Measurements from ENCODE around the gene LSMEM2. TPM values are rescaled to one million over a fixed set of nuclear protein-coding genes. Genes with fewer than 3 reads are reported as not detected.
A peak's percentile ranks its signal among the peaks of the same experiment; 100 is the strongest.

Gene LSMEM2
- total and polyA plus RNA-seq, 2 experiments from 2014 or later, result not detected

GRCh38 chr3:50336452-50337174, 57.7 kb downstream of the LSMEM2 start:
- H3K4me3 ChIP-seq, result peak overlapping the region; percentile 63
- no peak for TF ChIP-seq CTCF (IDR thresholded peaks at IDR 0.05; ENCODE audit: poor library complexity)
- TF ChIP-seq EZH2 (IDR thresholded peaks at IDR 0.05; ENCODE audit: borderline replicate concordance), result no peak
- no peak for TF ChIP-seq EZH2phosphoT487 (IDR thresholded peaks at IDR 0.05; ENCODE audit: low read depth, severe bottlenecking, unreplicated experiment)
- H3K27me3 ChIP-seq, result peaks cover 22% of the 10 kb centered on the region
- H3K9me2 ChIP-seq (replicated peaks; ENCODE audit: insufficient read depth), result no peaks in the 10 kb centered on the region
- peaks cover 3% of the 10 kb centered on the region for H4K20me1 ChIP-seq (ENCODE audit: insufficient read depth, poor library complexity, severe bottlenecking)
- peaks cover 47% of the 10 kb centered on the region for H3K79me2 ChIP-seq
- DNase-seq (ENCODE audit: low spot score), result no peak
- H3K4me2 ChIP-seq, result peak overlapping the region; percentile 93
- peak overlapping the region; percentile 92 for H3K27ac ChIP-seq
- peaks cover 34% of the 10 kb centered on the region for H3K4me1 ChIP-seq (ENCODE audit: insufficient read depth)
- no peaks in the 10 kb centered on the region for H3K36me3 ChIP-seq (replicated peaks; ENCODE audit: insufficient read depth, low read depth)
- peak overlapping the region; percentile 1 for H2AFZ ChIP-seq
- WGBS (ENCODE audit: low lambda C conversion rate, missing lambda C conversion rate), result under 1% methylated on average over 22 of the region's 31 CpGs
- H3K9me3 ChIP-seq (ENCODE audit: low read depth), result no peaks in the 10 kb centered on the region

GRCh38 chr3:50337175-50337861, 58.4 kb downstream of the LSMEM2 start:
- WGBS (ENCODE audit: low lambda C conversion rate, missing lambda C conversion rate), result under 1% methylated on average over 68 of the region's 79 CpGs

More at GRCh38 chr3:50337175-50337861, 58.4 kb downstream of the LSMEM2 start:
- TF ChIP-seq EZH2 (IDR thresholded peaks at IDR 0.05; ENCODE audit: borderline replicate concordance) (no peak), EZH2phosphoT487 (IDR thresholded peaks at IDR 0.05; ENCODE audit: low read depth, severe bottlenecking, unreplicated experiment) (no peak), CTCF (IDR thresholded peaks at IDR 0.05; ENCODE audit: poor library complexity) (no peak)
- Histone ChIP-seq H3K4me2 (peak overlapping the region; percentile 93), H3K4me3 (peak overlapping the region; percentile 63), H4K20me1 (ENCODE audit: insufficient read depth, poor library complexity, severe bottlenecking) (peaks cover 3% of the 10 kb centered on the region), H3K9me3 (ENCODE audit: low read depth) (no peaks in the 10 kb centered on the region), H2AFZ (peak overlapping the region; percentile 69), H3K27ac (peak overlapping the region; percentile 92), H3K27me3 (peaks cover 25% of the 10 kb centered on the region), H3K4me1 (ENCODE audit: insufficient read depth) (peaks cover 34% of the 10 kb centered on the region), H3K79me2 (peaks cover 41% of the 10 kb centered on the region), H3K9me2 (replicated peaks; ENCODE audit: insufficient read depth) (no peaks in the 10 kb centered on the region), H3K36me3 (replicated peaks; ENCODE audit: insufficient read depth, low read depth) (no peaks in the 10 kb centered on the region)
- DNase-seq (ENCODE audit: low spot score), result peak; percentile 99

Other genes starting within 250 kb of the LSMEM2 start
- 147 and 150 TPM in 2 replicates for gene RBM5, start 190.2 kb upstream of the LSMEM2 start, total RNA-seq
- gene RBM5, start 190.2 kb upstream of the LSMEM2 start, polyA plus RNA-seq, result 64.3 and 84.9 TPM in 2 replicates
- 11.8 and 15.5 TPM in 2 replicates for gene SEMA3F, start 123.8 kb upstream of the LSMEM2 start, total RNA-seq
- gene SEMA3F, start 123.8 kb upstream of the LSMEM2 start, polyA plus RNA-seq, result 13.9 and 16.8 TPM in 2 replicates
- not detected in 2 replicates for gene GNAT1, start 87.5 kb upstream of the LSMEM2 start, total RNA-seq
- gene GNAT1, start 87.5 kb upstream of the LSMEM2 start, polyA plus RNA-seq, result not detected in 2 replicates
- gene SLC38A3, start 73.8 kb upstream of the LSMEM2 start, total RNA-seq, result 22.6 and 24.7 TPM in 2 replicates
- gene SLC38A3, start 73.8 kb upstream of the LSMEM2 start, polyA plus RNA-seq, result 37.9 and 56.6 TPM in 2 replicates
- gene GNAI2, start 42.9 kb upstream of the LSMEM2 start, total RNA-seq, result 95.0 and 103 TPM in 2 replicates
- gene GNAI2, start 42.9 kb upstream of the LSMEM2 start, polyA plus RNA-seq, result 219 and 233 TPM in 2 replicates
- gene SEMA3B, start 9.9 kb upstream of the LSMEM2 start, total RNA-seq, result 60.2 and 67.7 TPM in 2 replicates
- gene SEMA3B, start 9.9 kb upstream of the LSMEM2 start, polyA plus RNA-seq, result 104 and 135 TPM in 2 replicates
- gene IFRD2, start 13.3 kb downstream of the LSMEM2 start, total RNA-seq, result 37.0 and 41.4 TPM in 2 replicates
- gene IFRD2, start 13.3 kb downstream of the LSMEM2 start, polyA plus RNA-seq, result 71.6 and 76.2 TPM in 2 replicates
- 3.7 and 9.0 TPM in 2 replicates for gene HYAL3, start 20.3 kb downstream of the LSMEM2 start, total RNA-seq
- gene HYAL3, start 20.3 kb downstream of the LSMEM2 start, polyA plus RNA-seq, result 5.6 and 7.0 TPM in 2 replicates
- 6.7 and 7.1 TPM in 2 replicates for gene NAA80, start 20.3 kb downstream of the LSMEM2 start, total RNA-seq
- 17.0 and 19.5 TPM in 2 replicates for gene NAA80, start 20.3 kb downstream of the LSMEM2 start, polyA plus RNA-seq
- gene HYAL1, start 24.5 kb downstream of the LSMEM2 start, total RNA-seq, result 22.3 and 34.3 TPM in 2 replicates
- 5.5 and 11.8 TPM in 2 replicates for gene HYAL1, start 24.5 kb downstream of the LSMEM2 start, polyA plus RNA-seq
- 79.0 and 125 TPM in 2 replicates for gene HYAL2, start 43.7 kb downstream of the LSMEM2 start, total RNA-seq
- gene HYAL2, start 43.7 kb downstream of the LSMEM2 start, polyA plus RNA-seq, result 63.9 and 75.4 TPM in 2 replicates
- gene TUSC2, start 49.1 kb downstream of the LSMEM2 start, total RNA-seq, result 30.0 and 33.1 TPM in 2 replicates
- 45.6 and 59.0 TPM in 2 replicates for gene TUSC2, start 49.1 kb downstream of the LSMEM2 start, polyA plus RNA-seq
- 11.3 and 13.4 TPM in 2 replicates for gene RASSF1, start 61.7 kb downstream of the LSMEM2 start, total RNA-seq
- gene RASSF1, start 61.7 kb downstream of the LSMEM2 start, polyA plus RNA-seq, result 22.9 and 30.1 TPM in 2 replicates
- gene ZMYND10, start 66.6 kb downstream of the LSMEM2 start, total RNA-seq, result 0.20 and 0.44 TPM in 2 replicates
- 0.18 and 0.77 TPM in 2 replicates for gene ZMYND10, start 66.6 kb downstream of the LSMEM2 start, polyA plus RNA-seq
- gene NPRL2, start 71.7 kb downstream of the LSMEM2 start, total RNA-seq, result 22.3 and 23.5 TPM in 2 replicates
- gene NPRL2, start 71.7 kb downstream of the LSMEM2 start, polyA plus RNA-seq, result 27.0 and 34.6 TPM in 2 replicates
- 31.0 and 37.3 TPM in 2 replicates for gene CYB561D2, start 71.8 kb downstream of the LSMEM2 start, total RNA-seq
- 40.5 and 46.9 TPM in 2 replicates for gene CYB561D2, start 71.8 kb downstream of the LSMEM2 start, polyA plus RNA-seq
- 49.3 and 63.0 TPM in 2 replicates for gene TMEM115, start 80.4 kb downstream of the LSMEM2 start, total RNA-seq
- 64.5 and 69.9 TPM in 2 replicates for gene TMEM115, start 80.4 kb downstream of the LSMEM2 start, polyA plus RNA-seq
- 0.87 and 1.2 TPM in 2 replicates for gene CACNA2D2, start 224.5 kb downstream of the LSMEM2 start, total RNA-seq
- gene CACNA2D2, start 224.5 kb downstream of the LSMEM2 start, polyA plus RNA-seq, result 1.4 and 1.5 TPM in 2 replicates

Data from hepatocyte (in vitro differentiated cells).